HK-2 (cell line): Measurements from ENCODE around the gene BRAT1.
A peak's percentile ranks its signal among the peaks of the same experiment; 100 is the strongest.
"Not testable (repeated sequence)": the region's sequence is repeated elsewhere in the genome, so short reads cannot be mapped to it uniquely, and the experiment has no call there.

Source experiments
- DNase-seq: peaks from one replicate; pipeline ENCODE4 v3.0.0-alpha.2; 2018; ENCODE audit not compliant: unreplicated experiment

Gene BRAT1

GRCh38 chr7:2555121-2556052 lies at the start of gene BRAT1:
Gene BRAT1 (minus strand): TSS chr7:2555524. CDS start chr7:2554431, 1,093 bp downstream.
- peak; percentile 98 for DNase-seq

- DNase-seq: no peak
These were observed 49.4 kb upstream of the BRAT1 start for GRCh38 chr7:2604608-2605174.

GRCh38 chr7:2603044-2603965 lies 48.0 kb upstream of the BRAT1 start:
- no peak for DNase-seq

- no peak for DNase-seq
These were observed 47.2 kb upstream of the BRAT1 start for GRCh38 chr7:2602406-2603043.

- no peak for DNase-seq
These were observed 46.6 kb upstream of the BRAT1 start for GRCh38 chr7:2601907-2602306.

- no peak for DNase-seq
These were observed 45.7 kb upstream of the BRAT1 start for GRCh38 chr7:2601065-2601464.

GRCh38 chr7:2598154-2598823 lies 43.0 kb upstream of the BRAT1 start:
- DNase-seq: no peak

GRCh38 chr7:2597273-2597640 lies 41.9 kb upstream of the BRAT1 start:
- no peak for DNase-seq

GRCh38 chr7:2596464-2597272 lies 41.3 kb upstream of the BRAT1 start:
- DNase-seq: no peak

GRCh38 chr7:2595258-2595860 lies 40.0 kb upstream of the BRAT1 start:
- DNase-seq: no peak

GRCh38 chr7:2594599-2594998 lies 39.3 kb upstream of the BRAT1 start:
- DNase-seq: no peak

GRCh38 chr7:2593036-2593727 lies 37.9 kb upstream of the BRAT1 start:
- no peak for DNase-seq

- DNase-seq: no peak
These were observed 37.1 kb upstream of the BRAT1 start for GRCh38 chr7:2592375-2592865.

GRCh38 chr7:2589941-2590340 lies 34.6 kb upstream of the BRAT1 start:
- DNase-seq: not testable (repeated sequence)

- DNase-seq: no peak
These were observed 34.0 kb upstream of the BRAT1 start for GRCh38 chr7:2589341-2589740.

- no peak for DNase-seq
These were observed 32.5 kb upstream of the BRAT1 start for GRCh38 chr7:2587778-2588177.

- no peak for DNase-seq
These were observed 31.8 kb upstream of the BRAT1 start for GRCh38 chr7:2587134-2587533.

- no peak for DNase-seq
These were observed 31.1 kb upstream of the BRAT1 start for GRCh38 chr7:2586326-2587020.
